CD4-positive, alpha-beta T cell treated with Interleukin-4 for 4 hours (primary cell): Measurements from ENCODE around the gene CEP290.

Experiments
- DNase-seq: peaks from one replicate; pipeline ENCODE4 v3.0.0-alpha.2; 2020

The CEP290 gene, protein sequence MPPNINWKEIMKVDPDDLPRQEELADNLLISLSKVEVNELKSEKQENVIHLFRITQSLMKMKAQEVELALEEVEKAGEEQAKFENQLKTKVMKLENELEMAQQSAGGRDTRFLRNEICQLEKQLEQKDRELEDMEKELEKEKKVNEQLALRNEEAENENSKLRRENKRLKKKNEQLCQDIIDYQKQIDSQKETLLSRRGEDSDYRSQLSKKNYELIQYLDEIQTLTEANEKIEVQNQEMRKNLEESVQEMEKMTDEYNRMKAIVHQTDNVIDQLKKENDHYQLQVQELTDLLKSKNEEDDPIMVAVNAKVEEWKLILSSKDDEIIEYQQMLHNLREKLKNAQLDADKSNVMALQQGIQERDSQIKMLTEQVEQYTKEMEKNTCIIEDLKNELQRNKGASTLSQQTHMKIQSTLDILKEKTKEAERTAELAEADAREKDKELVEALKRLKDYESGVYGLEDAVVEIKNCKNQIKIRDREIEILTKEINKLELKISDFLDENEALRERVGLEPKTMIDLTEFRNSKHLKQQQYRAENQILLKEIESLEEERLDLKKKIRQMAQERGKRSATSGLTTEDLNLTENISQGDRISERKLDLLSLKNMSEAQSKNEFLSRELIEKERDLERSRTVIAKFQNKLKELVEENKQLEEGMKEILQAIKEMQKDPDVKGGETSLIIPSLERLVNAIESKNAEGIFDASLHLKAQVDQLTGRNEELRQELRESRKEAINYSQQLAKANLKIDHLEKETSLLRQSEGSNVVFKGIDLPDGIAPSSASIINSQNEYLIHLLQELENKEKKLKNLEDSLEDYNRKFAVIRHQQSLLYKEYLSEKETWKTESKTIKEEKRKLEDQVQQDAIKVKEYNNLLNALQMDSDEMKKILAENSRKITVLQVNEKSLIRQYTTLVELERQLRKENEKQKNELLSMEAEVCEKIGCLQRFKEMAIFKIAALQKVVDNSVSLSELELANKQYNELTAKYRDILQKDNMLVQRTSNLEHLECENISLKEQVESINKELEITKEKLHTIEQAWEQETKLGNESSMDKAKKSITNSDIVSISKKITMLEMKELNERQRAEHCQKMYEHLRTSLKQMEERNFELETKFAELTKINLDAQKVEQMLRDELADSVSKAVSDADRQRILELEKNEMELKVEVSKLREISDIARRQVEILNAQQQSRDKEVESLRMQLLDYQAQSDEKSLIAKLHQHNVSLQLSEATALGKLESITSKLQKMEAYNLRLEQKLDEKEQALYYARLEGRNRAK (N-terminal part only)

DNA sequence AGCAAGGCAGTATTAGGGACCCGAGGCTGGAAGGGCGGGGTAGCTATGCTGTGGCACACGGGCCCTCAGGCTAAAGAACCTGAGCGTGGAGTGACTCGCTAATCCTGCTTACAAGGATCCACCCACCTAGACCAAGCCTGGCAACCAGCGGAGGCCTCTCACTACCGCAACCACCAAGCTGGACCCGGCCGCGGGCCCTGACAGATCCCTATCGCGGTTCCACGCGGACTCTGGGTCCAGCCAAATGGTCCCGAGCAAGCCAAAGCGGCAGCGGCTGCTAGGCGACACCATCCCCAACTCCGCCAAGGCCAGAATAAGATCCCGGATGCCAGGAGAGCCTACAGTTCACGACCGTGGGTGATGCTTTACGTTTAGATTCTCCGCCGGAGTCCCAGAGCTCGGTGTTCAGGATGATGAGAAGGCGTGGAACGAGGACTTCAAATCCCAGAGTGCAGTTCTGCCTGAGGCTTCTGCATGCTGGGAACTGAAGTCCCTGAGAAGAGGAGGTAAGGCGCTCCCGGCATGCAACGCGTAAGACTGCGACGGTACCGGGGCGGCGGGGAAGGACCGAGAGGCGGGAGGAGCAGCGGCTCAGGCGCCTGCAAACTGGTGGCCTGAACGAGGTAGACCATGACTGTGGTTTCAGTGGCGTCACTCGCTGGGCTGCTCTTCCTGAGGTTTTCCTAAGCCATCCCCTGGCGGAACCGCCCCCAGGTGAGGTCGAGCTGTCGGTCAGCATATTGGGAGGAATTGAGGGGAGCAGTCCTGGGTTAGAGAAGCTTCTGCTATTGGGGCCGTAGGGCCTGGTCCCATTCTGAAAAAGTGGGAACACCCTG is at the start of gene CEP290, which contains the start of gene TMTC3:
TSS of gene CEP290 (minus strand) at position 315 of the 836 bp plus-strand sequence. CDS start 781 bp downstream, outside the sequence.
TSS of gene TMTC3 (plus strand) at position 534 of the 836 bp plus-strand sequence. CDS start 6,009 bp downstream, outside the sequence.
- peak; percentile 97 for DNase-seq

DNA sequence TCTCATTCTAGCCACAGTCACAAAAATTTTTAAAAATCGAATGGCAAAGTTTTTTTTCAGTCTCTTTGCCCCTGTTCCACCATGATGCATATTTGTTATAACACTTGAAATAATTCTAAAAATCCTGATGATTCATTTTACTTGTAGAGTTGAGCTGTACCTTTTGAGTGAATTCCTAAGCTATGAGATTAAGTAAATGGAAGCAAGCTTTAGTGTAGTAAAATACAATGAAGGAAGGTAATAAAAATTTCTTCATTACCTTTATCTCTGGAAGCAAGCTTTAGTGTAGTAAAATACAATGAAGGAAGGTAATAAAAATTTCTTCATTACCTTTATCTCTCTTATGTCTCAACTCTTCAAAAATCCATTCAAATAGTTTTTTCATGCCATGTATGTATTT is 46.3 kb upstream of the CEP290 start:
- no peak for DNase-seq

DNA sequence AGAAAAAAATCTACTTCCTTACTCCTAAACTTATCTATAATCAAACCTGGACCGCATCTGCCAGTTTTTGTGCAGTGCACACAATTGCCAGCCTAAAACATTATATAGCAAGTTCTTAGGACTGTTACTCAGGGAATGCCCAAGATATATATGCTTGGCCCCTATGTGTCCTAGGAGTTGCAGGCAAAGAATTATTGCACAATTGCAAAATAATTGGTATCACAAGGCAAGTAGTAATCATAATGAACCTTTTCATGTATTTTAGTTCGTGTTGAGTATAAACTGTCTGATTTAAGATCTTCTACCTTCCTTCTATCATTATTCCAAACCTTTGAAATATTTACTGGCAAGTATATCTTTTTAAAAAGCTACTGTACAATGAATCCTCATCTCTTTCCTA is 45.7 kb upstream of the CEP290 start:
- DNase-seq = no peak

DNA sequence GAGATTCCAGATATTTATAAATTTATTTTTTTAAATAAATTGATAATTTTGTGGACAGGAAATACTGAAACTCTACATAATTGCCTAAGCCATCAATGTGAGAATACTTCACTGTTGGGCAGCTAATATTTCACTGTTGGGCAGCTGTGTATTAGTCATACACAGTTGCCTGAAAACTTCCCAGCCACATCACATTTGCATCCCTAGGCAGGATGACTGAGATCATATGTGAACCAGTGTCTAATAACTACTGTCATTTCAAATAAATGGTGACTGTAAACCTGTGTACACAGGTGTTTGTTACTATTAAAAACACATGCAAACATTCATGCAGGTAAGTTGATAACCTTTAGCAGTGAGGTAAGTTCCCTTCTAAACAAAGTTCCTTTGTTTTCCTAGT is 44.1 kb upstream of the CEP290 start:
- DNase-seq = no peak

DNA sequence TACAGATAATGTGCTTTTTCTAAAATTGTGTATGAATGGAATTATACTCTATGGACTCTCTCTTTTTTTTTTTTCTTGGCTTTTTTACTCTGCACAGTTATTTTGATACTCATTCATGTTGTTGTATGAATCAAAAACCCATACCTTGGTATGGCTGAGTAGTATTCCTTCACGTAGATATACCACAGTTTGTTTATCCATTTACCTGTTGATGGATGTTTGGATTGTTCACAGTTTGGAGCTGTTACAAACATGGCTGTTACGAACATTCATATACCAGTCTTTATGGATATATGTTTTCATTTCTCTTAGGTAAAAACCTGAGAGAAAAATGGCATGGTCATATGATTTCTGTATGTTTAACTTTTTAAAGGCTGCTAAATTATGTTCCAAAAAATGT is 43.4 kb upstream of the CEP290 start:
- no peak for DNase-seq

DNA sequence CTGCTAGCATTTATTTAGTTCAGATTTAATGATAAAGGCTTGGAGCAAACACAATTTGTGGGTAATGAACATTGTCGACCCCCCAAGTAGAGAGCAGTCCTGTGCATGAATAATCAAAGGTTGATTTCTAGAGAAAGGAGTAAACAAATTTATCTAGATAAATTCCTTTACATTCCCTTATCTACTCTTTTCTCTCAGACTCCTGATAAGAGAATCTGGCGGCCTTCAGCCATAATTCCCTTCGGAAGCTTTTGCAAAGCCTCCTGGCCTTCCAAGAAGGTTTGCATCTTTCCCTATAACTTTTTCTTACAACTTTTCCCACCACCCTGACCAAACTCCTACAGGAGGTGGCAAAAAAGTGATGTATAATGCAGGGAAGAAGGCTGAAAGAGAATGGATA is 42.3 kb upstream of the CEP290 start:
- DNase-seq = no peak

DNA sequence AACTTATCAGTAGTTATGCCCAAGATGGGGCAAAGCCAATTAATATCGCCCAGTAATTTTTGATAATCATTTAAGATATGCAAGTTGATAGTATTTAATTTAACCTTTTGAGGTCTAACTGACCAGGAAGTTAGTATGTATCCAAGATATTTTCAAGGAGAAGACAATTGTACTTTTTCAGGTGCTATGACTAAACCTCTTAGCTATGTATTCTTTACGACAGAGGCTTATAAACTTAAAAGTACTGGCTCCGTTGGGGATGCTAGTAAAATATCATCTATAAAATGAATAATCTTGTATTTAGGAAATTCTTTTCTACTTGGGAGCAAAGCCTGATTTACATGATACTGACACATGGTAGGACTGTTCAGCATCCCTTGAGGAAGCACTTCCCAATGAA is 40.5 kb upstream of the CEP290 start:
- DNase-seq = no peak

DNA sequence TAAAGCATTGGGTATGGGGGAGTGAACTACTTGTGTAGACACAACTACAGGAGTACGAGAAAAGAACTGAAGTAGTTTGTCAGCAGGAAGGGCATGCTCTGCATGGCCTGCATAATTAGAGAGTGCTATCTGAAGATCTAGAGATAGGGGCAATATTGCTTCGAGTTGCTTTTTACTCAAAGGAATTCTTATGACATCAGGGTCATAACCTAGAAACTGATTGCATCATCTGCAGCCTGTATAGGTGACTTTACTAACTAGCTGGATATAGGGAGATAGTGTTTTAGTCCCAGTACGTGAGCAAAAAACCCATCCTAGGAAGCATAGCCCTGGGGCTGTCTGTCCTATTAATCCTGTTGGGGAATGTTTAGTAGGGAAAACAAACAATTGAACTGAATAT is 40.0 kb upstream of the CEP290 start:
- DNase-seq = no peak

DNA sequence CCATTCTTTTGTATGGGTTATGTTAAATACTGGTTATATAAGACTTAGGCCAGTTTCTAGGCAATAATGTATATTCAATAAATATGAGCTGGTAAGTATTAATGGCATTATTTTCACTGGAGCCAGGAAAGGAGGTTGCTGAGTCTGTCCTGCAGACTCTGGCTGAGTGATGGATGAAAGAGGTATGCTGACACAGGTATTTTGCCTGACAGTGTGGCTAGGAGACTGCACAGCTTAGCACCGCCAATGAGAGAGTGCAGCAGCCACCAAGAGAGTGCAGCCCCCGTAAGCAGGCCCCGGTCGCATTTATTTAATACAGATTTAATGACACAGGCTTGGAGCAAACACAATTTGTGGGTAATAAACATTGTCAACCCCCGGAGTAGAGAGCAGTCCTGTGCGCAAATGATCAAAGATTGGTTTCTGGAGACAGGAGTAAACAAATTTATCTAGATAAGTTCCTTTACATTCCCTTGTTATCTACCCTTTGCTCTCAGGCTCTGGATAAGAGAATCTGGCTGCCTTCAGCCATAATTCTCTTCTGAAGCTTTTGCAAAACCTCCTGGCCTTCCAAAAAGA is 37.6 kb upstream of the CEP290 start:
- no peak for DNase-seq

DNA sequence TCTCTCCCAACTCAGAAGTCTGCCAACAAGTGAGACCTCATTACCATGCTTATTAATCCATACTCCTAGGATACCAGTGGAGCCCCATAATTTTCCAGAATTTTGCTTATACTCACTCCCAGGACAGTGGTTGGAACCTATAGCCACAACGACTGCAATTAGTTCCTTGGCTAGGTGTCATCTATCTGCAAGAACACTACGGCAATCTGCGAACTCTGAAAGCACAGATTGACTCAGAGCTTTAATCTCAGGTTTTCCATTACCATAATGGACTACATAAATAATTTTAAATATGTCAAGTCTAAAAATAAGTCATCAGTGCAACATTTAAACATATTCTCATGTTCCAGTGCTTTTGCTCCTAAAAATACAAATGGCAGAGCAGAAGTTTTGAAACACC is 33.7 kb upstream of the CEP290 start:
- no peak for DNase-seq

DNA sequence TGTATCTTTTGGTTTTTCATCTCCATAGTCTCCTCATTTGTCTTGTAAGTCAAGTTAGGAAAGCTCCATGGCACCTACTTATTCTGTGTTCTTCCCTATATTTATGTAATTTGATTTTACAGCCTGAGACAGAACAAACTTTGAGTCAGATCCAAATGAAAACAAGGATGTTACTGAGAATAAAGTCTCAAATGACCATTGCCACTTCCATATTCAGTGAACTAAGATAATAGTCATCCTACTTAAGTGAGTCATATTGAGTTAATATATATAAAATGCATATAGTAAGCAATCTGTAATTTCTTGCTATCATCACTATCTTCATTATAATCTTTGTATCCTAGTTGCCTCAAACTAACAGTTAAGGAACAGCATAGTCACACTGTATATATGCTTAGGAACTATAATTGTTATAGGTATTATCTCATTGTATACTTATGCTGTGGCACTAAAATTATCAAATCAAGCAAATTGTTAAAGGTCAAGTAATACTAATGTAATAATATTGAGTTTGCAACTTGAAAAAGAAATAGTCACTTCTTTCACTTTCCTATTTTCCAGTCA is 31.0 kb upstream of the CEP290 start:
- no peak for DNase-seq

DNA sequence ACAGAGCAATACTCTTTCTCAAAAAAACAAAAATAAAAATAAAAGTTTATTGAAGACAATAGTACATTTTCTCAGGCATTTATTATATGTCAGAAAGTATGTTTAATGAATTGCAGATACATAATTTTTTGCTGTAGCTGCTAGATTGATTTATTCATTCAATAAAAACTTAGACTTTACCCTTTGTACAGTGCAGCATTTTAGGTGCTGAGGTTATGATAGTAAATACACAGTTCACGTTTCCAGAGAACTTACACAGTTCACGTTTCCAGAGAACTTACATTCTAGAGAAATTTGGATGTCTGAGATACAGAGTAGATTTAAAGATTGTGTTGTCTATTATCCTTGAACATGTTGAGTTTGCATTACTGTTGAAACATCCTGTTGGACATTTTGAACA is 25.5 kb upstream of the CEP290 start:
- no peak for DNase-seq

DNA sequence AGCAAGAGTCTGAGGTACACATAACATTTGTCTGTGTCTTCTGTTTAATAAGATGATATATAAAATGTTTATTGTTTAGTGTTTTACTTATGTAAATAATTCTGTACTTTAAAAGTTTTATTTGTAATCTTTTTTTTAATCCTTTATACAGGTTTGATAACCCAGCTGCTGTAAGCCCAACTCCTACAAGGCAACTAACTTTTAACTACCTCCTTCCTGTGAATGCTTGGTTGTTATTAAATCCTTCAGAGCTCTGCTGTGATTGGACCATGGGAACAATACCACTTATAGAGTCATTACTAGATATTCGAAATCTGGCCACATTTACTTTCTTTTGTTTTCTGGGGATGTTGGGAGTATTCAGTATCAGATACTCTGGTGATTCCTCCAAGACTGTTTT is 24.3 kb upstream of the CEP290 start:
- no peak for DNase-seq

DNA sequence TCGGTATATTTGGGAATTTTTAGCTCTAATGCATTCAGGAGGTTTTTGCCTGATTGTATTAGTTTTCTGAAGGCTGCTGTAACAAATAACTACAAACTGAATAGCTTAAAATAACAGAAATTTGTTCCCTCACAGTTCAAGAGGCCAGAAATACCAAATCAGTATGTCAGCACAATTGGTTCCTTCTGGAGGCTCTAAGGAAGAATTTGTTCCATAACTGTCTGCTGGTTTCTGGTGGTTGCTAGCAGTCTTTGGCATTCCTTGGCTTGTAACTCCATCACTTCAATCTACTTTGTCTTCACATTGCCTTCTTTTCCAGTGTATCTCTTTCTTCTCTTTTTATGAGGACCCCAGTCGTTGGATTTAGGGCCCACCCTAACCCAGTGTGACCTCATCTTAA is 21.5 kb upstream of the CEP290 start:
- no peak for DNase-seq

DNA sequence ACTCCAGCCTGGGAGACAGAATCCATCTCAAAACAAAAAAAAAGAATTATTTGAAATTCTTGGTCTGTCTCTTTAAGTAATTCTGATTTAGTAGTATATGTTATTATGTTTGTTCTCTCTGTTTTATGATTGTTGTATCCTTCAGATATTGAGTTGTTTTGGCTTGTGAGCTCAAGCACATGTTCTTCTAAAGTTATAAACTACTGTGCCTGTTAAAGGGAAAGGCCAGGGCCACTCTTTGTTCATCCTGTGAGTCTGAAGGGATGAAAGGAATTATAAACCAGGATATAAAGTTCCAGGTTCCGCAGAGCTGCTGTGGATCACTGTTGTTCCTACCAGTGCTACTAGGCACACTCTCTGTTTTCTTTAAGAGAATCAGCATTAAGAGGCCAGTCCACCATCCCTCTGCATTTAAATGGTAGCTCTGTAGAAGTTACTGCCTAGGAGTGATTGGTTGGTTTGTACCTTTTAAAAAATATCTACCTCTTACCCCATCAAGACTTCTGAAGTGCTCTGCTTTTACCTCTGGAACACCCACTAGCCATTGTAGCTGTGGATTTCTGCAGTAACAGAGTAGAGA is 14.3 kb upstream of the CEP290 start:
- DNase-seq = no peak

DNA sequence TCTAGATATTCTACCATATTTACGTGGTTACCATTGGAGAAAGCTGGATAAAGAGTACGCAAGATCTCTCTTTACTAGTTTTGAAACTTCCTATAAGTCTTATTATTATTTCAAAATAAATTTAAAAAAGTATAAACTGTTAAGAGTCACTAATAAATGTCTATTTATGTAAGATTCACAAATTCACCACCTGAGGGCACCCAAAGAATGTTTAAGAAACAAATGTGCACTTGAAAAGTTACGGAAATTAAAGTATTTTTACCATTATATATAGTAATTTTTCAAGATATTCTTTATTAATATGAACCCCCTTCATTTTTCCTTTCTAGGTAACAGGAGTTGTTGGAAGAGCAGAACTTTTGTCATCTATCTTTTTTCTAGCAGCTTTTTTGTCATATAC is 12.1 kb upstream of the CEP290 start:
- no peak for DNase-seq

DNA sequence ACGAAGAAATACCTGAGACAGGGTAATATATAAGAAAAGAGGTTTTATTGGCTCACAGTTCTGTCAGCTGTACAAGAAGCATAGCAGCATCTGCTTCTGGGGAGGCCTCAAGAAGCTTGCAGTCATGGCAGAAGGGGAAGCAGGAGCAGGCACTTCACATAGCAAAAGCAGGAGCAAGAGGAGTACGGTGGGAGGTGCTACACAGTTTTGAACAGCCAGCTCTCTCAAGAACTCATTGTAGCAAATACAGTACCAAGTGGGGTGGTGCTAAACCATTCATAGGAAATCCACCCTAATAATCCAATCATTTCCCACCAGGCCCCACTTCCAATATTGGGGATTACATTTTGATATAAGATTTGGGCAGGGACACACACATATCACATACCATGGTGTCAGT is 8.2 kb upstream of the CEP290 start:
- DNase-seq = no peak

DNA sequence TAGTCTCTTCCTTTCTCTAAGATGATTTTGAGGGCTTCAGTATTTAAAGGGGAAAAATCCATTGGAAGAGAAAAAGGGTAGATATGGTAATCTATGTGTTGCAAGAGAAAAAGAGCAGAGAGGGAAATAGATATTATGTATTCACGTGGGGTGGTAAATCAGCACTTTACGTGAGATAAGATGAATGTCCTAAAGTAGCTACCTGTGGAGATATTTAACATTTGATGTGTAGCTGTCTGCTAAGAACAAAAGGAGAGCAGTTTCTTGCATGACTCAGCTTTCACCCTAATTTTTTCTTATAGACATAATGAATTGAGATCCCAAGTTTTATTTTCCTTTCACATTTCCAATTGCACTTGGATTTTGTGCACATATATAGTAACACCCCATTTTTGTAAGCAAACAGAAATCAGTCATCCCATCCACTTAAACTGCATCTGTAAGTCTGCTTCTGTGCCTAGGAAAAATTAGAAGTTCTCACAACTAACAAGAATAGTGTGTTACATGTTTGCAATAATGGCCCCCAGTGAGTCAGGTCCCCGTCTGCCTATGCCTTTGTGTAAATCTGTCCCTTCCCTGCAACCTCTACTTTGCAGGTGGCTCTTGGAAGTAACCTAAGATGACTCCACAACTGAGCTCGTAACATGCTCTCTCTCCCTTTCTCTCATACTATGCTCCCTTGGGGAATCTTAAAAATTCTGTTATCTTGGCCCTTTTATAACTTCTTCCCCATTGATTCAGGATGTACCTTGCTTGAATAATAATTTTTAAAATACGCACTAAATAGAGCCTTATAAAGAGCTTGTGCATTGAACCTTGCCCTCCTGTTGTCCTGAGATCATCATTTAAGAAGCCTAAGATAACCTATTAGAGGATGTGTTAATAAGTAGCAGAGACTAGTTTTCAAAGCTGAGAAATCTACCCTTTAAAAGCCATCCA is 3.9 kb upstream of the CEP290 start:
- no peak for DNase-seq

DNA sequence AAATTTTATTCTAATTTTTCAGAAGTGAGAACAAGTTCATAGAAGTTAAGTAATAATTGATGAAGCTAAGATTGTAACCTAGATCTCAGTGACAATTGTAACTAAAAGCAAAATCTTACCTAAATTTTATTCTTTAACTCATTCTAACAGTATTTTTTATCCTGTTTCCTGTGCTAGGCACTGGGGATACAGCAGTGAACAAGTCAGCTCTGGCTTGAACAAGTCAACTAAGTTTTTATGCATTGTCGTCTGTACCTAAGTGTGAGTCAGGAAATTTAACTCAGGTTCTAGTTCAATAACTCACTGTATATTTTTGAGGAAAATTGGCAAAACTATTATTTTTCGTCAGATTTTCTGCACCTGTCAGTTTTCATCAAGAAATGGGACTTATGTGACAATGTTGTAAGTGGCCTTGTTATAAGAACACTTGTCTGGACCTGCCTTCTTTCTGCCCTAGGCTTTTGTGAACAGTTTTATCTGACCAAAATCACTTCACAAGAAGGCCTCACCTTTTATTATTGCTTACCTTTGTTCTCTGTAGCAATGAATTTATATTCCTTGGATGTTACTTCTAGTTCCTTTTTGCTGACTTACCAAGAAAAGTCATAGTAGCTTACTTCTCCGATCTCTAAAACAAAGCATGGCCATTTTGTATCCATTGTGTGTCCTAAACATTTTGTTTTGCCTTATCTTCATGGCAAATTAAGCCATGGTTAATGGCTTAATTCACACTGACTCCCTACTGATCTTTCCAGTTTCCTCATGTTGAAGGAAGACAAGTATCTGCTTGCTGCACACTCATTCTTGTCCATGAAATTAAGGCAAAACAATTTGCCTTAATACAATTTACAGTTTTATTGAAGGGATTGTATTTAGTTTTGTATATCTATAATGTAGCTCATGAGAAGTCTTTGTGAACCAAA is 2.9 kb upstream of the CEP290 start:
- DNase-seq = no peak
